Measurements from ENCODE around the gene KLF13. TPM values are rescaled to one million over a fixed set of nuclear protein-coding genes. Genes with fewer than 3 reads are reported as not detected.

Gene KLF13
- total RNA-seq, 1 experiment from 2014 or later: 78.6 TPM

DNA sequence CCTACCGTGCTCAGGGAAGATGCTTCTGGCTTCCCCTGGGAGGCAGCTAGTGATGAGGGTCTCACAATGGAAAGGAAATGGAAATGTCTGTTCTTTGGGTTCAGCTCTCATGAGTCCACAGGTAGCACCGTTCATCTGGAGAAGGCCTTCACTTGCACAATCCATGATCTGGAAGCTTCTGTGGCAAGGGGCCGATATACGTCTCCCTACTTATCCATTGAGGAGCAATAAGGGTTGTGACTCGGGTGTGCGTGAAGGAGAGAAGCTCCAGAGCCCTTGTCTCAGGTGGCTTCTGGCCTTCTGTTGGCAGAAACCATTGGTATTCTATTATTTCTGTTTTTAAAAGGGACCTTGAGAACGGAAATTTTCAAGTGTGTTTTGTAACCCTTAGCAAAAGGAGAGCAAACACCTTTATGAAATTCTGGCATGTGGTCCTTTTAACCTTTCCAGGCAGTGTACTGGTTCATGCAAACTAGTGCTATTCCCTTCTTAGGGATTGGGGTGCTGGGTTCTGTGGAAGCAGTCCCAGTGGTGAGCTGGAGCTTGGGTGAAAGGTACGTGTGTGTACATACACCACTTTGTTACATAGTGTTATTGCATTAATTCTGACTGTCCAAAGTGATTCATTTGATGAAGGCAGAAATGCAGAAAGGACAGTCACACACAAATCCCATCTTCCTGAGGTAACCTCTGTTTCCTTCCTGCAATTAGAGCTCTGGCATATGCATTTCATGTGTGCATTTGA lies 32.5 kb downstream of the KLF13 start:
- in situ Hi-C loops (cut with HindIII; ENCODE audit: low pct_unique_long_range_greater_than_20kb, low sequenced_read_pairs): no loop called here
- H3K36me3 ChIP-seq (ENCODE audit: control insufficient read depth, insufficient read depth, low read length): no peaks in the 10 kb centered on the region
- ATAC-seq (no peak), DNase-seq (ENCODE audit: low read depth, low spot score) (no peak)
- H3K9me3 ChIP-seq (ENCODE audit: control insufficient read depth, insufficient read depth, low read depth, low read length): no peaks in the 10 kb centered on the region
- H3K4me3 ChIP-seq (ENCODE audit: low read depth in 2 of 2, low read length in 2 of 2): no peak overlapping the region
- H3K27ac ChIP-seq (ENCODE audit: low read length): no peak overlapping the region
- peaks cover 13% of the 10 kb centered on the region for H3K4me1 ChIP-seq (ENCODE audit: control insufficient read depth, insufficient read depth, low read length)
- ChIA-PET POLR2A (no interaction called here), CTCF (no interaction called here)
- H3K27me3 ChIP-seq (ENCODE audit: control insufficient read depth, insufficient read depth, low read length): no peaks in the 10 kb centered on the region
- TF ChIP-seq, protein P1, sequence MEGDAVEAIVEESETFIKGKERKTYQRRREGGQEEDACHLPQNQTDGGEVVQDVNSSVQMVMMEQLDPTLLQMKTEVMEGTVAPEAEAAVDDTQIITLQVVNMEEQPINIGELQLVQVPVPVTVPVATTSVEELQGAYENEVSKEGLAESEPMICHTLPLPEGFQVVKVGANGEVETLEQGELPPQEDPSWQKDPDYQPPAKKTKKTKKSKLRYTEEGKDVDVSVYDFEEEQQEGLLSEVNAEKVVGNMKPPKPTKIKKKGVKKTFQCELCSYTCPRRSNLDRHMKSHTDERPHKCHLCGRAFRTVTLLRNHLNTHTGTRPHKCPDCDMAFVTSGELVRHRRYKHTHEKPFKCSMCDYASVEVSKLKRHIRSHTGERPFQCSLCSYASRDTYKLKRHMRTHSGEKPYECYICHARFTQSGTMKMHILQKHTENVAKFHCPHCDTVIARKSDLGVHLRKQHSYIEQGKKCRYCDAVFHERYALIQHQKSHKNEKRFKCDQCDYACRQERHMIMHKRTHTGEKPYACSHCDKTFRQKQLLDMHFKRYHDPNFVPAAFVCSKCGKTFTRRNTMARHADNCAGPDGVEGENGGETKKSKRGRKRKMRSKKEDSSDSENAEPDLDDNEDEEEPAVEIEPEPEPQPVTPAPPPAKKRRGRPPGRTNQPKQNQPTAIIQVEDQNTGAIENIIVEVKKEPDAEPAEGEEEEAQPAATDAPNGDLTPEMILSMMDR (IDR thresholded peaks at IDR 0.05): no peak
- no peak for TF ChIP-seq POLR2AphosphoS5 (IDR thresholded peaks at IDR 0.05; ENCODE audit: low read depth, low read length)
- TF ChIP-seq SIN3A (IDR thresholded peaks at IDR 0.05; ENCODE audit: borderline replicate concordance, insufficient read depth, low read depth, low read length): no peak
- TF ChIP-seq, protein P2, sequence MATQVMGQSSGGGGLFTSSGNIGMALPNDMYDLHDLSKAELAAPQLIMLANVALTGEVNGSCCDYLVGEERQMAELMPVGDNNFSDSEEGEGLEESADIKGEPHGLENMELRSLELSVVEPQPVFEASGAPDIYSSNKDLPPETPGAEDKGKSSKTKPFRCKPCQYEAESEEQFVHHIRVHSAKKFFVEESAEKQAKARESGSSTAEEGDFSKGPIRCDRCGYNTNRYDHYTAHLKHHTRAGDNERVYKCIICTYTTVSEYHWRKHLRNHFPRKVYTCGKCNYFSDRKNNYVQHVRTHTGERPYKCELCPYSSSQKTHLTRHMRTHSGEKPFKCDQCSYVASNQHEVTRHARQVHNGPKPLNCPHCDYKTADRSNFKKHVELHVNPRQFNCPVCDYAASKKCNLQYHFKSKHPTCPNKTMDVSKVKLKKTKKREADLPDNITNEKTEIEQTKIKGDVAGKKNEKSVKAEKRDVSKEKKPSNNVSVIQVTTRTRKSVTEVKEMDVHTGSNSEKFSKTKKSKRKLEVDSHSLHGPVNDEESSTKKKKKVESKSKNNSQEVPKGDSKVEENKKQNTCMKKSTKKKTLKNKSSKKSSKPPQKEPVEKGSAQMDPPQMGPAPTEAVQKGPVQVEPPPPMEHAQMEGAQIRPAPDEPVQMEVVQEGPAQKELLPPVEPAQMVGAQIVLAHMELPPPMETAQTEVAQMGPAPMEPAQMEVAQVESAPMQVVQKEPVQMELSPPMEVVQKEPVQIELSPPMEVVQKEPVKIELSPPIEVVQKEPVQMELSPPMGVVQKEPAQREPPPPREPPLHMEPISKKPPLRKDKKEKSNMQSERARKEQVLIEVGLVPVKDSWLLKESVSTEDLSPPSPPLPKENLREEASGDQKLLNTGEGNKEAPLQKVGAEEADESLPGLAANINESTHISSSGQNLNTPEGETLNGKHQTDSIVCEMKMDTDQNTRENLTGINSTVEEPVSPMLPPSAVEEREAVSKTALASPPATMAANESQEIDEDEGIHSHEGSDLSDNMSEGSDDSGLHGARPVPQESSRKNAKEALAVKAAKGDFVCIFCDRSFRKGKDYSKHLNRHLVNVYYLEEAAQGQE (IDR thresholded peaks at IDR 0.05; ENCODE audit: insufficient read depth in 1 of 2, low read depth in 2 of 2, low read length in 1 of 2): no peak
- no peak for TF ChIP-seq TCF7L2 (IDR thresholded peaks at IDR 0.05; ENCODE audit: low read depth, low read length)
- BruUV-seq (replicated peaks): no TSS peak
- intact Hi-C loops (cut with micrococcal nuclease; ENCODE audit: unreplicated experiment): no loop called here

DNA sequence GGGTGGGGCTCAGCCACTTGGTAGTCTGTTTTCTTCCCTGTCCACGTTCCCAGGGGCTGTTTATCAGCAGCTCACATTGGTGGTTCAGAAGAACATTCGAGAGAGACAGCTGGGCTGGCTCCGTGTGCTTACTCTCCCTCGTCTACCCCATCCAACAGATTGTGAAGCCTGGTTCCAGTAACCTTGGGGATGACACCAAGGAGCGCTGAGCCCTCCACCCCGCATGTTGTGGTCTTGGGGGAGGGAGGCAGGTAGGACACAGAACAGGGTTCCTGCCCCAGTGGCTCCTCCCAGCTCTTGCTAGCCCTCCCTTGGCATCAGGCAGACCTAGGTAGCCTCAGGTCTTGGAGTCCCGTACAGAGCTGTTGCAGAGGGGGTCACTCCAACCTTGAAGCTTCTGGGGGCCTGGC lies 33.1 kb downstream of the KLF13 start:
- in situ Hi-C loops (cut with HindIII; ENCODE audit: low pct_unique_long_range_greater_than_20kb, low sequenced_read_pairs): no loop called here
- ATAC-seq (no peak), DNase-seq (ENCODE audit: low read depth, low spot score) (no peak)
- TF ChIP-seq, protein P2 (IDR thresholded peaks at IDR 0.05; ENCODE audit: insufficient read depth in 1 of 2, low read depth in 2 of 2, low read length in 1 of 2): no peak
- no peak for TF ChIP-seq TCF7L2 (IDR thresholded peaks at IDR 0.05; ENCODE audit: low read depth, low read length)
- TF ChIP-seq, protein P1 (IDR thresholded peaks at IDR 0.05): no peak
- TF ChIP-seq POLR2AphosphoS5 (IDR thresholded peaks at IDR 0.05; ENCODE audit: low read depth, low read length): no peak
- TF ChIP-seq SIN3A (IDR thresholded peaks at IDR 0.05; ENCODE audit: borderline replicate concordance, insufficient read depth, low read depth, low read length): no peak
- CTCF ChIA-PET: no interaction called here
- no peaks in the 10 kb centered on the region for H3K36me3 ChIP-seq (ENCODE audit: control insufficient read depth, insufficient read depth, low read length)
- no peak overlapping the region for H3K27ac ChIP-seq (ENCODE audit: low read length)
- H3K27me3 ChIP-seq (ENCODE audit: control insufficient read depth, insufficient read depth, low read length): no peaks in the 10 kb centered on the region
- BruUV-seq (replicated peaks): no TSS peak
- no peak overlapping the region for H3K4me3 ChIP-seq (ENCODE audit: low read depth in 2 of 2, low read length in 2 of 2)
- POLR2A ChIA-PET: no interaction called here
- H3K4me1 ChIP-seq (ENCODE audit: control insufficient read depth, insufficient read depth, low read length): peaks cover 13% of the 10 kb centered on the region
- intact Hi-C loops (cut with micrococcal nuclease; ENCODE audit: unreplicated experiment): no loop called here
- H3K9me3 ChIP-seq (ENCODE audit: control insufficient read depth, insufficient read depth, low read depth, low read length): no peaks in the 10 kb centered on the region
